GM10847 (cell line): ENCODE measurements around the gene TPD52L1.
A peak's percentile ranks its signal among the peaks of the same experiment; 100 is the strongest.

Source experiments
- POLR2A ChIP-seq: IDR thresholded peaks from 2 replicates; pipeline ENCODE4 v1.6.1; 2011; ENCODE audit not compliant: insufficient read length; ENCODE audit errors: extremely low read depth

The TPD52L1 gene

GRCh38 chr6:125285936-125286335, 132.4 kb downstream of the TPD52L1 start:
- TF ChIP-seq POLR2A, result no peak

- TF ChIP-seq POLR2A, result no peak
These were observed 134.1 kb downstream of the TPD52L1 start for GRCh38 chr6:125287718-125288117.

GRCh38 chr6:125293587-125293986, 140.0 kb downstream of the TPD52L1 start:
- no peak for TF ChIP-seq POLR2A

GRCh38 chr6:125294036-125294435, 140.5 kb downstream of the TPD52L1 start:
- no peak for TF ChIP-seq POLR2A

- TF ChIP-seq POLR2A, result no peak
These were observed 141.4 kb downstream of the TPD52L1 start for GRCh38 chr6:125294925-125295324.

GRCh38 chr6:125296471-125296870, 142.9 kb downstream of the TPD52L1 start:
- TF ChIP-seq POLR2A, result no peak

- no peak for TF ChIP-seq POLR2A
These were observed 145.7 kb downstream of the TPD52L1 start for GRCh38 chr6:125299257-125299656.

- no peak for TF ChIP-seq POLR2A
These were observed 147.4 kb downstream of the TPD52L1 start for GRCh38 chr6:125300992-125301434.

- TF ChIP-seq POLR2A, result peak; percentile 52
These were observed 148.1 kb downstream of the TPD52L1 start, which contains the start of gene HDDC2 for GRCh38 chr6:125301435-125302391. Gene HDDC2, minus strand, starts transcription at chr6:125301967. Its CDS starts 35 bp downstream, at chr6:125301932.

GRCh38 chr6:125302840-125303511, 149.4 kb downstream of the TPD52L1 start:
- no peak for TF ChIP-seq POLR2A

GRCh38 chr6:125303512-125303854, 149.9 kb downstream of the TPD52L1 start:
- TF ChIP-seq POLR2A, result no peak

GRCh38 chr6:125304970-125305660, 151.5 kb downstream of the TPD52L1 start:
- no peak for TF ChIP-seq POLR2A

GRCh38 chr6:125306756-125307149, 153.2 kb downstream of the TPD52L1 start:
- TF ChIP-seq POLR2A, result no peak

- TF ChIP-seq POLR2A, result no peak
These were observed 153.7 kb downstream of the TPD52L1 start for GRCh38 chr6:125307150-125307838.

GRCh38 chr6:125307964-125308615, 154.5 kb downstream of the TPD52L1 start:
- TF ChIP-seq POLR2A, result no peak
